Measurements from ENCODE around the gene MORN3.

DNA sequence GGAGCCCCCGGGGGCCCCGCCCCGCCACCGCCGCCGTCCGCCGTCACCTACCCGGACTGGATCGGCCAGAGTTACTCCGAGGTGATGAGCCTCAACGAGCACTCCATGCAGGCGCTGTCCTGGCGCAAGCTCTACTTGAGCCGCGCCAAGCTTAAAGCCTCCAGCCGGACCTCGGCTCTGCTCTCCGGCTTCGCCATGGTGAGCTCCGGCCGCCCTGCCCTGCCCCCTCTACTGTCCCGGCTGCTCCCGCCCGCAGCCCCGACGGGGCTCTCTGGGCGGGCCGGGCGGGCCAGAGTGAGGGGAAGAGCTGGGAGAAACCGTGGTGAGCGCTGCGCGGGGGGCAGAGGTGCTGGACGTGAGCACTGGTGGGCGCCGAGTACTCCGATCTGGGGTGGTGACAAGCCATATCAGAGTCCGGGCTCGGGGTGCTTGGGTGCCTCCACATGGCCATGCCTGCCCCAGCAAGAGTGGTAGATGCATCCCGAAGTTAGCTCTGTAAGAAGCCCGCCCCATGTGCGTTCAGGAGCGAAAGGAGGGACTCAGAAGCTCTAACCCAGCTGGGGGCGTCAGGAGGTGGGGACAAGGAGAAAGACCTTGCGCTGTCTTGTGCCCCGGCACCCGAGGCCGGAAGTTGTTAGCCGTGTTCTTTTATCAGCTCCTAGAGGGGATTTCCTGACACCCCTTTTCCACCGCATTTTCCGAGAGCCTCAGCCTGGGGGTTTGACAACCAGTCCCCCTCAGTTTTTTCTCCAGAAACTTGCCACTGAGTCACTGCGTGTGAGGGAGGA, 42.4 kb downstream of the MORN3 start:
- TF ChIP-seq, protein P1, sequence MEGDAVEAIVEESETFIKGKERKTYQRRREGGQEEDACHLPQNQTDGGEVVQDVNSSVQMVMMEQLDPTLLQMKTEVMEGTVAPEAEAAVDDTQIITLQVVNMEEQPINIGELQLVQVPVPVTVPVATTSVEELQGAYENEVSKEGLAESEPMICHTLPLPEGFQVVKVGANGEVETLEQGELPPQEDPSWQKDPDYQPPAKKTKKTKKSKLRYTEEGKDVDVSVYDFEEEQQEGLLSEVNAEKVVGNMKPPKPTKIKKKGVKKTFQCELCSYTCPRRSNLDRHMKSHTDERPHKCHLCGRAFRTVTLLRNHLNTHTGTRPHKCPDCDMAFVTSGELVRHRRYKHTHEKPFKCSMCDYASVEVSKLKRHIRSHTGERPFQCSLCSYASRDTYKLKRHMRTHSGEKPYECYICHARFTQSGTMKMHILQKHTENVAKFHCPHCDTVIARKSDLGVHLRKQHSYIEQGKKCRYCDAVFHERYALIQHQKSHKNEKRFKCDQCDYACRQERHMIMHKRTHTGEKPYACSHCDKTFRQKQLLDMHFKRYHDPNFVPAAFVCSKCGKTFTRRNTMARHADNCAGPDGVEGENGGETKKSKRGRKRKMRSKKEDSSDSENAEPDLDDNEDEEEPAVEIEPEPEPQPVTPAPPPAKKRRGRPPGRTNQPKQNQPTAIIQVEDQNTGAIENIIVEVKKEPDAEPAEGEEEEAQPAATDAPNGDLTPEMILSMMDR (IDR thresholded peaks at IDR 0.05) = peak; percentile 1; the same call in 1 of the 3 replicates
- TF ChIP-seq MYC (IDR thresholded peaks at IDR 0.05; ENCODE audit: borderline replicate concordance, low read length) (no peak; the same call in 1 of the 2 replicates), CBX2 (IDR thresholded peaks at IDR 0.05; ENCODE audit: borderline replicate concordance, low read depth) (no peak), RCOR1 (IDR thresholded peaks at IDR 0.05; ENCODE audit: low read depth, low read length) (no peak), RFX5 (IDR thresholded peaks at IDR 0.05) (no peak), RNF2 (IDR thresholded peaks at IDR 0.05; ENCODE audit: borderline replicate concordance, low read depth) (no peak), CHD4 (IDR thresholded peaks at IDR 0.05; ENCODE audit: borderline replicate concordance) (no peak), ZNF302 (CRISPR knock-in tag; IDR thresholded peaks at IDR 0.05) (no peak), HDAC2 (IDR thresholded peaks at IDR 0.05) (no peak), EP300 (IDR thresholded peaks at IDR 0.05) (no peak), RAD21 (conservative IDR thresholded peaks at IDR 0.05 in 1 of 2, IDR thresholded peaks at IDR 0.05 in 1 of 2) (no peak), MAFK (IDR thresholded peaks at IDR 0.05; ENCODE audit: partially characterized antibody) (no peak)
